ENCODE data around the gene AK1. TPM values are rescaled to one million over a fixed set of nuclear protein-coding genes. Genes with fewer than 3 reads are reported as not detected.

The AK1 gene
- total and polyA plus RNA-seq, 2 donors (not counting 3 experiments of a cell fraction or from before 2014, with no cell fraction given), result 115 to 148 TPM

- Histone ChIP-seq H3K4me2 (ENCODE audit: insufficient read depth, low read length) (peak overlapping the region; percentile 22), H3K36me3 (ENCODE audit: control insufficient read depth in 2 of 2, extremely low read depth in 1 of 2, insufficient read depth in 2 of 2, low read length in 2 of 2) (peaks cover 16 to 29% of the 10 kb centered on the region in 2 experiments), H3K27ac (ENCODE audit: insufficient read depth, low read depth, low read length) (peak overlapping the region; percentile 97), H3K27me3 (ENCODE audit: control insufficient read depth in 2 of 2, insufficient read depth in 2 of 2, low read length in 2 of 2) (no peaks in the 10 kb centered on the region), H2AFZ (ENCODE audit: low read depth, low read length) (no peak overlapping the region), H3K4me1 (ENCODE audit: control insufficient read depth, extremely low read depth, insufficient read depth, low read length) (peaks cover 69% of the 10 kb centered on the region), H4K20me1 (replicated peaks; ENCODE audit: control insufficient read depth, extremely low read depth, insufficient read depth, low read length) (no peaks in the 10 kb centered on the region), H3K4me3 (replicated peaks in 1 of 3; ENCODE audit: insufficient read depth in 1 of 3, low read depth in 1 of 3, low read length in 3 of 3) (no peak overlapping the region), H3K9me3 (replicated peaks; ENCODE audit: control insufficient read depth, insufficient read depth, low read length) (no peaks in the 10 kb centered on the region), H3K9me1 (replicated peaks; ENCODE audit: control insufficient read depth, extremely low read depth, insufficient read depth, low read length) (no peaks in the 10 kb centered on the region), H3K79me2 (ENCODE audit: control insufficient read depth, insufficient read depth, low read length) (peaks cover 95% of the 10 kb centered on the region), H3K9ac (replicated peaks; ENCODE audit: extremely low read depth, insufficient read depth, low read length) (peak overlapping the region; percentile 83)
- dilution Hi-C loops (cut with MboI; ENCODE audit: extremely low pct_ligation_motif_present, low sequenced_read_pairs) (no loop called here), intact Hi-C loops (cut with micrococcal nuclease) (no loop called here)
- ChIA-PET POLR2A (interaction anchor here (0.6 kb wide), 1 partner anchor 39 kb away, joined by 4 read pairs; no protein-coding TSS in a partner anchor), CTCF (interaction anchor here (1.4 to 2.1 kb wide), 4 partner anchors 10 to 22 kb away, joined by 4 to 24 read pairs (median 9); no protein-coding TSS in a partner anchor)
- TF ChIP-seq, protein P1, sequence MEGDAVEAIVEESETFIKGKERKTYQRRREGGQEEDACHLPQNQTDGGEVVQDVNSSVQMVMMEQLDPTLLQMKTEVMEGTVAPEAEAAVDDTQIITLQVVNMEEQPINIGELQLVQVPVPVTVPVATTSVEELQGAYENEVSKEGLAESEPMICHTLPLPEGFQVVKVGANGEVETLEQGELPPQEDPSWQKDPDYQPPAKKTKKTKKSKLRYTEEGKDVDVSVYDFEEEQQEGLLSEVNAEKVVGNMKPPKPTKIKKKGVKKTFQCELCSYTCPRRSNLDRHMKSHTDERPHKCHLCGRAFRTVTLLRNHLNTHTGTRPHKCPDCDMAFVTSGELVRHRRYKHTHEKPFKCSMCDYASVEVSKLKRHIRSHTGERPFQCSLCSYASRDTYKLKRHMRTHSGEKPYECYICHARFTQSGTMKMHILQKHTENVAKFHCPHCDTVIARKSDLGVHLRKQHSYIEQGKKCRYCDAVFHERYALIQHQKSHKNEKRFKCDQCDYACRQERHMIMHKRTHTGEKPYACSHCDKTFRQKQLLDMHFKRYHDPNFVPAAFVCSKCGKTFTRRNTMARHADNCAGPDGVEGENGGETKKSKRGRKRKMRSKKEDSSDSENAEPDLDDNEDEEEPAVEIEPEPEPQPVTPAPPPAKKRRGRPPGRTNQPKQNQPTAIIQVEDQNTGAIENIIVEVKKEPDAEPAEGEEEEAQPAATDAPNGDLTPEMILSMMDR (IDR thresholded peaks at IDR 0.05; ENCODE audit: extremely low read depth in 1 of 2, insufficient read depth in 1 of 2, low read depth in 1 of 2, low read length in 2 of 2), result no peak
- TF ChIP-seq FOS (IDR thresholded peaks at IDR 0.05; ENCODE audit: borderline replicate concordance, insufficient read depth, low read length), result peak; percentile 26
- FAIRE-seq, result no peak
- DNase-seq (ENCODE audit: low read depth, low spot score), result no peak
- BruUV-seq (replicated peaks), result no TSS peak
Measured at GRCh38 chr9:127847833-127848755, 29.4 kb downstream of the AK1 start.

DNA sequence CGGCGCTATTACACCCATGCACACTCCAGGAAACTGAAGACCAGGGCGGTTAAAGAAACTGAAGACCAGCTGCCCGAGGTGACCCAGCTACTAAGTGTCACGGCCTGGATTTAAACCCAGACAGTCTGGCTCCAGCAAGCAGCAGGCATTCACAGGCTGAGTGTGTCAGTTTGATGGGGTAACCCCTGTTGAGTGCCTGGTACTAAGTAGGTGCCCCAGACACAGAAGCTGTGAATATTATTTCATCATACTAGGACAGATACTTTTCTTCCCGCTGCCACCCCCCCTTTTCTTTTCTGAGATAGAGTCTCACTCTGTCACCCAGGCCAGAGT is 30.3 kb downstream of the AK1 start:
- Histone ChIP-seq H3K9ac (replicated peaks; ENCODE audit: extremely low read depth, insufficient read depth, low read length) (peak overlapping the region; percentile 83), H3K4me2 (ENCODE audit: insufficient read depth, low read length) (peak overlapping the region; percentile 76), H2AFZ (ENCODE audit: low read depth, low read length) (no peak overlapping the region), H3K27me3 (ENCODE audit: control insufficient read depth in 2 of 2, insufficient read depth in 2 of 2, low read length in 2 of 2) (no peaks in the 10 kb centered on the region), H3K9me1 (replicated peaks; ENCODE audit: control insufficient read depth, extremely low read depth, insufficient read depth, low read length) (no peaks in the 10 kb centered on the region), H4K20me1 (replicated peaks; ENCODE audit: control insufficient read depth, extremely low read depth, insufficient read depth, low read length) (no peaks in the 10 kb centered on the region), H3K9me3 (replicated peaks; ENCODE audit: control insufficient read depth, insufficient read depth, low read length) (no peaks in the 10 kb centered on the region), H3K4me1 (ENCODE audit: control insufficient read depth, extremely low read depth, insufficient read depth, low read length) (peaks cover 76% of the 10 kb centered on the region), H3K79me2 (ENCODE audit: control insufficient read depth, insufficient read depth, low read length) (peaks cover 92% of the 10 kb centered on the region), H3K4me3 (replicated peaks in 1 of 3; ENCODE audit: insufficient read depth in 1 of 3, low read depth in 1 of 3, low read length in 3 of 3) (peak overlapping the region in 1 of 3 experiments; percentile 41), H3K27ac (ENCODE audit: insufficient read depth, low read depth, low read length) (peak overlapping the region; percentile 97), H3K36me3 (ENCODE audit: control insufficient read depth in 2 of 2, extremely low read depth in 1 of 2, insufficient read depth in 2 of 2, low read length in 2 of 2) (peaks cover 19 to 29% of the 10 kb centered on the region in 2 experiments)
- dilution Hi-C loops (cut with MboI; ENCODE audit: extremely low pct_ligation_motif_present, low sequenced_read_pairs) (no loop called here), intact Hi-C loops (cut with micrococcal nuclease) (no loop called here)
- DNase-seq (ENCODE audit: low read depth, low spot score), result no peak
- TF ChIP-seq POLR2AphosphoS5 (IDR thresholded peaks at IDR 0.05; ENCODE audit: insufficient read depth, low read depth, low read length) (peak; percentile 50), EZH2 (IDR thresholded peaks at IDR 0.05; ENCODE audit: borderline replicate concordance, low read depth, low read length, severe bottlenecking) (no peak)
- POLR2A ChIA-PET, result interaction anchor here (0.6 to 1.2 kb wide), 3 partner anchors 9 to 38 kb away, joined by 4 to 8 read pairs (median 4); no protein-coding TSS in a partner anchor
- CTCF ChIA-PET, result interaction anchor here (1.0 to 2.1 kb wide), 6 partner anchors 9 to 23 kb away, joined by 3 to 24 read pairs (median 6); no protein-coding TSS in a partner anchor
- FAIRE-seq, result peak; percentile 98
- TSS peak; percentile 20 for BruUV-seq (replicated peaks)

All from endothelial cell of umbilical vein (primary cell).